Neural progenitor cell (in vitro differentiated cells): ENCODE data around the gene CRY2.

ENCODE experiments used
- EZH2 ChIP-seq: fragments of 200-600 bp; sonication (generic); IDR thresholded peaks from 2 replicates; pipeline ENCODE4 v1.6.1; 2017; ENCODE audit warnings: antibody characterized with exemption, mild to moderate bottlenecking, moderate library complexity
- TF ChIP-seq, protein P1 (sequence below): fragments of 200-600 bp; sonication (generic); IDR thresholded peaks from 2 replicates; pipeline ENCODE4 v1.5.1; 2017; ENCODE audit warnings: antibody characterized with exemption, mild to moderate bottlenecking

DNA sequence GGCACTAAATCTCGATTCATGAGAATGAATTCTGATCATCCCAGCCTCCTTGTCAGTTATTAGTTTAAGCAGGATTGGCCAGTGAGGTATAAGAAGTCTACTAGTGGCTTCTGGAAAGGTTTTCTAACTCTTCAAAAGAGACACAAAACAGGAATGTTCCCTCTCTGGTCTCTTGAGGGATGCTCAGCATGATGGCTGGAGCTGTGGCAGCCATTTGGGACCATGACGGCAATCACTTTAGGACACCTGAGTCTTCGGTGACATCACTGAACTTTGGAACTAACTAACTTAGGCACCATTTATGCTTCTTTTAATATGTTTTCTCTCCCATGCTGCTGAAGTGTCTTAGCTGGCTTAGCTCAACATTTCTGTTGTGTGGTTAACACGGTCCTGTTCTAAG is 20.2 kb upstream of the CRY2 start:
- TF ChIP-seq, protein P1, sequence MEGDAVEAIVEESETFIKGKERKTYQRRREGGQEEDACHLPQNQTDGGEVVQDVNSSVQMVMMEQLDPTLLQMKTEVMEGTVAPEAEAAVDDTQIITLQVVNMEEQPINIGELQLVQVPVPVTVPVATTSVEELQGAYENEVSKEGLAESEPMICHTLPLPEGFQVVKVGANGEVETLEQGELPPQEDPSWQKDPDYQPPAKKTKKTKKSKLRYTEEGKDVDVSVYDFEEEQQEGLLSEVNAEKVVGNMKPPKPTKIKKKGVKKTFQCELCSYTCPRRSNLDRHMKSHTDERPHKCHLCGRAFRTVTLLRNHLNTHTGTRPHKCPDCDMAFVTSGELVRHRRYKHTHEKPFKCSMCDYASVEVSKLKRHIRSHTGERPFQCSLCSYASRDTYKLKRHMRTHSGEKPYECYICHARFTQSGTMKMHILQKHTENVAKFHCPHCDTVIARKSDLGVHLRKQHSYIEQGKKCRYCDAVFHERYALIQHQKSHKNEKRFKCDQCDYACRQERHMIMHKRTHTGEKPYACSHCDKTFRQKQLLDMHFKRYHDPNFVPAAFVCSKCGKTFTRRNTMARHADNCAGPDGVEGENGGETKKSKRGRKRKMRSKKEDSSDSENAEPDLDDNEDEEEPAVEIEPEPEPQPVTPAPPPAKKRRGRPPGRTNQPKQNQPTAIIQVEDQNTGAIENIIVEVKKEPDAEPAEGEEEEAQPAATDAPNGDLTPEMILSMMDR, result no peak
- no peak for TF ChIP-seq EZH2
